IMR-90 (cell line): Measurements from ENCODE around the gene HOXC10. TPM values are rescaled to one million over a fixed set of nuclear protein-coding genes. Genes with fewer than 3 reads are reported as not detected.

ENCODE experiments used
- ATAC-seq: fragments of 200-7000 bp; cut with Tn5 transposase; 2 replicates; pipeline ENCODE4 v1.9.1; 2020; ENCODE audit warnings: low read depth, mild to moderate bottlenecking, moderate library complexity
- BruUV-seq: library from RNA; stranded (reverse); fragments of 400-500 nt; replicated peaks from 2 replicates; lab custom pipeline; 2021; lab: Mats Ljungman, UMichigan
- CTCF ChIA-PET: fragments of 300-600 bp; formaldehyde crosslinking; extraction: SDS; loops from one replicate; lab custom pipeline; 2021; ENCODE audit warnings: antibody characterized with exemption; lab: Yijun Ruan, JAX
- POLR2A ChIA-PET: fragments of 300-600 bp; sonication (Branson Sonifier 250); formaldehyde crosslinking; loops from one replicate; lab custom pipeline; 2022; ENCODE audit warnings: antibody characterized with exemption; ENCODE audit not compliant: unreplicated experiment; lab: Charles Lee
- DNase-seq: peaks from one replicate; pipeline ENCODE4 v3.0.0; 2013
- H2AFZ ChIP-seq: replicated peaks from 2 replicates; pipeline ENCODE3; 2013; ENCODE audit warnings: low read length, mild to moderate bottlenecking; ENCODE audit not compliant: poor library complexity
- H2AK5ac ChIP-seq: 2 replicates; pipeline ENCODE4 v1.6.1; 2013; ENCODE audit warnings: low read depth, low read length, inconsistent platforms
- H2AK9ac ChIP-seq: replicated peaks from 2 replicates; pipeline ENCODE3; 2013; ENCODE audit warnings: mild to moderate bottlenecking, low read depth, low read length, moderate library complexity; ENCODE audit not compliant: poor library complexity
- H2BK120ac ChIP-seq: 2 replicates; pipeline ENCODE4 v1.6.1; 2013; ENCODE audit warnings: low read depth, low read length, inconsistent platforms
- H2BK15ac ChIP-seq: 3 replicates; pipeline ENCODE4 v1.6.1; 2013; ENCODE audit warnings: low read depth, low read length, inconsistent platforms
- H2BK20ac ChIP-seq: 2 replicates; pipeline ENCODE4 v1.6.1; 2013; ENCODE audit warnings: low read depth, mild to moderate bottlenecking, inconsistent platforms, low read length, moderate library complexity
- H2BK5ac ChIP-seq: 2 replicates; pipeline ENCODE4 v1.6.1; 2013; ENCODE audit warnings: mild to moderate bottlenecking, low read depth, low read length, inconsistent platforms; ENCODE audit not compliant: poor library complexity, severe bottlenecking
- H3K14ac ChIP-seq: replicated peaks from 2 replicates; pipeline ENCODE4 v1.6.1; 2013; ENCODE audit warnings: low read depth, low read length, inconsistent platforms
- H3K18ac ChIP-seq: 2 replicates; pipeline ENCODE4 v1.6.1; 2013; ENCODE audit warnings: low read depth, low read length, control low read depth
- H3K23ac ChIP-seq: 2 replicates; pipeline ENCODE4 v1.6.1; 2013; ENCODE audit warnings: low read depth, low read length, inconsistent platforms
- H3K27ac ChIP-seq: 2 replicates; pipeline ENCODE4 v1.5.1; 2013; ENCODE audit warnings: mild to moderate bottlenecking, control low read depth, low read length; ENCODE audit not compliant: insufficient read depth
- H3K27me3 ChIP-seq: 2 replicates; pipeline ENCODE4 v1.6.1; 2013; ENCODE audit warnings: low read length; ENCODE audit not compliant: control insufficient read depth, insufficient read depth
- H3K36me3 ChIP-seq: 2 replicates; pipeline ENCODE4 v1.6.1; 2013; ENCODE audit warnings: low read length, mixed read lengths; ENCODE audit not compliant: control insufficient read depth, insufficient read depth
- H3K4ac ChIP-seq: 2 replicates; pipeline ENCODE4 v1.6.1; 2013; ENCODE audit warnings: low read depth, low read length, inconsistent platforms
- H3K4me1 ChIP-seq: 2 replicates; pipeline ENCODE4 v1.6.1; 2013; ENCODE audit warnings: low read length, mixed read lengths; ENCODE audit not compliant: control insufficient read depth, insufficient read depth
- H3K4me2 ChIP-seq: 2 replicates; pipeline ENCODE4 v1.6.1; 2013; ENCODE audit warnings: low read depth, mild to moderate bottlenecking, control low read depth, low read length, moderate library complexity
- H3K4me3 ChIP-seq: 2 replicates; pipeline ENCODE4 v1.5.1; 2013; ENCODE audit warnings: low read depth, mild to moderate bottlenecking, control low read depth, low read length, moderate library complexity; ENCODE audit not compliant: insufficient read depth
- H3K56ac ChIP-seq: 2 replicates; pipeline ENCODE4 v1.6.1; 2013; ENCODE audit warnings: low read length, inconsistent platforms; ENCODE audit not compliant: insufficient read depth; ENCODE audit errors: extremely low read depth
- H3K79me1 ChIP-seq, 2 experiments: 2 replicates each; pipeline ENCODE4 v1.6.1; 2013; ENCODE audit warnings: low read length in 2 of 2, inconsistent platforms in 1 of 2, low read depth in 1 of 2
- H3K9ac ChIP-seq: 2 replicates; pipeline ENCODE4 v1.6.1; 2013; ENCODE audit warnings: low read depth, low read length, control low read depth
- H3K9me1 ChIP-seq: 2 replicates; pipeline ENCODE4 v1.6.1; 2013; ENCODE audit warnings: low read length, inconsistent platforms; ENCODE audit not compliant: insufficient read depth
- H3K9me3 ChIP-seq: 2 replicates; pipeline ENCODE4 v1.6.1; 2013; ENCODE audit warnings: low read length; ENCODE audit not compliant: control insufficient read depth, insufficient read depth
- H4K20me1 ChIP-seq: 2 replicates; pipeline ENCODE4 v1.6.1; 2013; ENCODE audit warnings: low read length, inconsistent platforms; ENCODE audit not compliant: insufficient read depth
- H4K5ac ChIP-seq: 2 replicates; pipeline ENCODE4 v1.6.1; 2013; ENCODE audit warnings: mild to moderate bottlenecking, low read depth, low read length, control low read depth
- H4K8ac ChIP-seq, 2 experiments: 2 replicates each; pipeline ENCODE4 v1.6.1; 2013; ENCODE audit warnings: low read depth in 2 of 2, low read length in 2 of 2, control low read depth in 1 of 2, inconsistent platforms in 1 of 2
- H4K91ac ChIP-seq: 2 replicates; pipeline ENCODE4 v1.6.1; 2013; ENCODE audit warnings: low read depth, low read length, inconsistent platforms; ENCODE audit not compliant: insufficient read depth
- BHLHE40 ChIP-seq: fragments of 150-350 bp; IDR thresholded peaks from 2 replicates; pipeline ENCODE4 v1.6.1; 2016; ENCODE audit warnings: mild to moderate bottlenecking, low read depth, low read length
- CEBPB ChIP-seq: IDR thresholded peaks from 2 replicates; pipeline ENCODE4 v1.6.1; 2012; ENCODE audit warnings: low read depth, low read length, improper control_type of control experiment
- CHD1 ChIP-seq: IDR thresholded peaks from 2 replicates; pipeline ENCODE4 v1.6.1; 2012; ENCODE audit warnings: low read depth, low read length, improper control_type of control experiment
- ELK1 ChIP-seq: fragments of 150-350 bp; IDR thresholded peaks from 2 replicates; pipeline ENCODE4 v1.6.1; 2016; ENCODE audit warnings: low read depth, mild to moderate bottlenecking, low read length, moderate library complexity, borderline replicate concordance
- FOS ChIP-seq: fragments of 150-350 bp; IDR thresholded peaks from 2 replicates; pipeline ENCODE4 v1.6.1; 2016; ENCODE audit warnings: low read depth, low read length
- MAFK ChIP-seq: IDR thresholded peaks from 2 replicates; pipeline ENCODE4 v1.6.1; 2012; ENCODE audit warnings: low read depth, low read length, improper control_type of control experiment
- MAZ ChIP-seq: IDR thresholded peaks from 2 replicates; pipeline ENCODE4 v1.6.1; 2012; ENCODE audit warnings: low read depth, mild to moderate bottlenecking, low read length, improper control_type of control experiment, moderate library complexity, borderline replicate concordance
- MXI1 ChIP-seq: IDR thresholded peaks from 2 replicates; pipeline ENCODE4 v1.6.1; 2012; ENCODE audit warnings: low read depth, mild to moderate bottlenecking, low read length, moderate library complexity, borderline replicate concordance
- NFE2L2 ChIP-seq: fragments of 150-350 bp; IDR thresholded peaks from 2 replicates; pipeline ENCODE4 v1.6.1; 2016; ENCODE audit warnings: low read depth, mild to moderate bottlenecking, low read length
- POLR2A ChIP-seq: IDR thresholded peaks from 2 replicates; pipeline ENCODE4 v1.6.1; 2012; ENCODE audit warnings: mild to moderate bottlenecking, low read depth, low read length
- RAD21 ChIP-seq: IDR thresholded peaks from 2 replicates; pipeline ENCODE4 v1.6.1; 2012; ENCODE audit warnings: low read length, improper control_type of control experiment
- RCOR1 ChIP-seq: IDR thresholded peaks from 2 replicates; pipeline ENCODE4 v1.6.1; 2012; ENCODE audit warnings: mild to moderate bottlenecking, low read length, improper control_type of control experiment; ENCODE audit not compliant: insufficient replicate concordance
- RFX5 ChIP-seq: IDR thresholded peaks from 2 replicates; pipeline ENCODE4 v1.8.0; 2012; ENCODE audit warnings: low read depth, mild to moderate bottlenecking, low read length, moderate library complexity
- SMC3 ChIP-seq: fragments of 150-350 bp; IDR thresholded peaks from 2 replicates; pipeline ENCODE4 v1.6.1; 2016; ENCODE audit warnings: low read depth, mild to moderate bottlenecking, antibody characterized with exemption, low read length, moderate library complexity
- WGBS, 2 experiments: methylation state at CpG; one replicate each; pipeline versions ENCODE4 v1.1.5 to v1.1.7; 2013; ENCODE audit warnings: missing lambda C conversion rate in 2 of 2; ENCODE audit not compliant: insufficient read length in 1 of 2; ENCODE audit errors: extremely low coverage in 2 of 2; 5-methylcytosine and 5-hydroxymethylcytosine counted together
- dilution Hi-C: fragments of 300-500 bp; cut with HindIII; formaldehyde crosslinking; loops from one replicate; pipeline ENCODE4 v1.14.3; 2018; ENCODE audit warnings: low sequenced_read_pairs; ENCODE audit not compliant: unreplicated experiment
- in situ Hi-C: fragments of 300-500 bp; cut with MboI; formaldehyde crosslinking; loops from 3 replicates; pipeline ENCODE4 v1.14.3; 2019; ENCODE audit warnings: low sequenced_read_pairs, inconsistent platforms, mixed read lengths
- intact Hi-C: fragments of 100-400 bp; cut with micrococcal nuclease; formaldehyde crosslinking; loops from 2 replicates; pipeline ENCODE4 v1.10.0; 2022
- polyA plus RNA-seq, 3 experiments: library from polyadenylated mRNA; depleted of rRNA; stranded (reverse); fragments of >200 nt; gene quantifications; 2 replicates each; pipeline ENCODE4 v1.2.3, GENCODE V29; 2012; ENCODE audit warnings: low replicate concordance in 1 of 3
- total RNA-seq: library from RNA; depleted of rRNA; stranded (reverse); fragments of >200 nt; gene quantifications from 2 replicates; pipeline ENCODE4 v1.2.3, GENCODE V29; 2012
- TF ChIP-seq, protein P1 (sequence below): fragments of 150-350 bp; IDR thresholded peaks from 2 replicates; pipeline ENCODE4 v1.6.1; 2017; ENCODE audit warnings: mild to moderate bottlenecking, antibody characterized with exemption, low read length, low read depth

The HOXC10 gene
- total and polyA plus RNA-seq, 2 of the 4 experiments (the other 2 are of a cell fraction) = 0.15 TPM; not detected in 1

- BruUV-seq = no TSS peak
- TF ChIP-seq POLR2A (no peak), NFE2L2 (no peak), MXI1 (no peak), SMC3 (no peak), FOS (no peak), RFX5 (no peak), MAFK (no peak), MAZ (no peak), CEBPB (no peak), ELK1 (no peak), BHLHE40 (no peak), RCOR1 (no peak), RAD21 (no peak), CHD1 (no peak)
- TF ChIP-seq, protein P1, sequence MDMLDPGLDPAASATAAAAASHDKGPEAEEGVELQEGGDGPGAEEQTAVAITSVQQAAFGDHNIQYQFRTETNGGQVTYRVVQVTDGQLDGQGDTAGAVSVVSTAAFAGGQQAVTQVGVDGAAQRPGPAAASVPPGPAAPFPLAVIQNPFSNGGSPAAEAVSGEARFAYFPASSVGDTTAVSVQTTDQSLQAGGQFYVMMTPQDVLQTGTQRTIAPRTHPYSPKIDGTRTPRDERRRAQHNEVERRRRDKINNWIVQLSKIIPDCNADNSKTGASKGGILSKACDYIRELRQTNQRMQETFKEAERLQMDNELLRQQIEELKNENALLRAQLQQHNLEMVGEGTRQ = no peak
Observed at GRCh38 chr12:53996240-53997203, 11.6 kb downstream of the HOXC10 start.

More at GRCh38 chr12:53996240-53997203, 11.6 kb downstream of the HOXC10 start:
- Histone ChIP-seq H2AFZ (no peak overlapping the region), H3K4me2 (no peak overlapping the region; the same call in 1 of the 2 replicates), H2BK5ac (no peak overlapping the region), H3K18ac (no peak overlapping the region), H2BK120ac (no peak overlapping the region), H4K5ac (no peak overlapping the region), H3K4me1 (peaks cover 2% of the 10 kb centered on the region; the same call in 1 of the 2 replicates), H3K27me3 (peaks cover 98% of the 10 kb centered on the region), H3K23ac (no peak overlapping the region), H3K79me1 (no peaks in the 10 kb centered on the region), H3K27ac (no peak overlapping the region), H3K36me3 (no peaks in the 10 kb centered on the region), H3K14ac (no peak overlapping the region), H2AK5ac (no peak overlapping the region), H3K9ac (no peak overlapping the region), H4K8ac (no peak overlapping the region), H2AK9ac (no peak overlapping the region), H2BK15ac (no peak overlapping the region), H2BK20ac (no peak overlapping the region), H4K91ac (no peak overlapping the region), H4K20me1 (no peaks in the 10 kb centered on the region), H3K4me3 (no peak overlapping the region), H3K9me1 (no peaks in the 10 kb centered on the region), H3K9me3 (peaks cover 19% of the 10 kb centered on the region), H3K4ac (no peak overlapping the region), H3K56ac (no peak overlapping the region)
- intact Hi-C loops (no loop called here), in situ Hi-C loops (loop anchor here (10.0 kb wide), 2 partner anchors 232 to 378 kb away; no protein-coding TSS in a partner anchor), dilution Hi-C loops (no loop called here)
- ATAC-seq (no peak), DNase-seq (no peak)
- 51% methylated on average over 4 of the region's 29 CpGs; no CpG with 5 or more reads in 1 of the 2 experiments for WGBS, 2 experiments
- ChIA-PET CTCF (no interaction called here), POLR2A (no interaction called here)
